ENCODE data around the gene EEFSEC. TPM values are rescaled to one million over a fixed set of nuclear protein-coding genes. Genes with fewer than 3 reads are reported as not detected.

EEFSEC gene
- total and polyA plus RNA-seq, 2 experiments from 2014 or later, result 10.1 to 16.2 TPM

- Histone ChIP-seq H3K4me1 (ENCODE audit: insufficient read depth) (peaks cover 13% of the 10 kb centered on the region), H3K36me3 (ENCODE audit: insufficient read depth) (no peaks in the 10 kb centered on the region), H3K27me3 (ENCODE audit: insufficient read depth) (no peaks in the 10 kb centered on the region), H3K79me2 (replicated peaks; ENCODE audit: insufficient read depth) (no peaks in the 10 kb centered on the region), H4K20me1 (replicated peaks; ENCODE audit: insufficient read depth) (no peaks in the 10 kb centered on the region; the same call in 1 of the 2 replicates), H3K27ac (ENCODE audit: low read depth) (no peak overlapping the region), H3K9me2 (ENCODE audit: insufficient read depth) (no peaks in the 10 kb centered on the region), H3F3A (replicated peaks; ENCODE audit: low read depth) (no peaks in the 10 kb centered on the region), H3K4me2 (no peak overlapping the region), H3K4me3 (no peak overlapping the region), H2AFZ (no peak overlapping the region)
- no peak for DNase-seq (ENCODE audit: low spot score)
- ATAC-seq, result no peak
- TF ChIP-seq POLR2AphosphoS5 (IDR thresholded peaks at IDR 0.05; ENCODE audit: low read depth) (no peak), CTCF (conservative IDR thresholded peaks at IDR 0.05; ENCODE audit: low read depth in 2 of 2) (no peak), STAT1 (IDR thresholded peaks at IDR 0.05; ENCODE audit: unreplicated experiment) (no peak), ZNF462 (CRISPR knock-in tag; IDR thresholded peaks at IDR 0.05) (no peak), REST (IDR thresholded peaks at IDR 0.05; ENCODE audit: unreplicated experiment) (no peak), CREB1 (CRISPR knock-in tag; IDR thresholded peaks at IDR 0.05; ENCODE audit: low read depth) (no peak), ZNF114 (CRISPR knock-in tag; IDR thresholded peaks at IDR 0.05) (no peak), JUNB (IDR thresholded peaks at IDR 0.05; ENCODE audit: unreplicated experiment) (no peak), ZNF331 (CRISPR knock-in tag; IDR thresholded peaks at IDR 0.05; ENCODE audit: low read depth) (no peak)
- Mint-ChIP-seq H3K9me3 (no peaks in the 10 kb centered on the region), H3K4me1 (peaks cover 27% of the 10 kb centered on the region), H3K36me3 (ENCODE audit: low read depth) (peaks cover 4% of the 10 kb centered on the region; the same call in 1 of the 3 replicates), H3K27me3 (ENCODE audit: insufficient read depth, low read depth, poor library complexity) (peaks cover 2% of the 10 kb centered on the region), H3K4me3 (no peak overlapping the region), H3K27ac (no peak overlapping the region)
These were observed 194.0 kb downstream of the EEFSEC start for GRCh38 chr3:128347282-128347681.
